HCT116 (cell line): ENCODE results near the gene TIAM2. TPM values are rescaled to one million over a fixed set of nuclear protein-coding genes. Genes with fewer than 3 reads are reported as not detected.

ENCODE experiments used
- ATAC-seq: fragments of 200-7000 bp; cut with Tn5 transposase; 2 replicates; pipeline ENCODE4 v1.9.1; 2020; ENCODE audit warnings: mild to moderate bottlenecking, moderate library complexity
- BruUV-seq: library from RNA; stranded (reverse); fragments of 400-500 nt; replicated peaks from 2 replicates; lab custom pipeline; 2021; lab: Mats Ljungman, UMichigan
- CTCF ChIA-PET: fragments of 300-600 bp; sonication (Branson Sonifier 250); formaldehyde crosslinking; loops from one replicate; lab custom pipeline; 2021; ENCODE audit warnings: antibody characterized with exemption; lab: Charles Lee
- POLR2A ChIA-PET: fragments of 300-600, 350-600 bp; sonication (Branson Sonifier 250); formaldehyde crosslinking; loops from one replicate; lab custom pipeline; 2021; ENCODE audit warnings: antibody characterized with exemption; lab: Charles Lee
- RAD21 ChIA-PET, 2 experiments: fragments of 300-600 bp; sonication (Branson Sonifier 250); formaldehyde crosslinking; loops; one replicate each; lab custom pipeline; 2023; ENCODE audit warnings: low total read pairs in 2 of 2; ENCODE audit not compliant: uncharacterized antibody in 2 of 2, unreplicated experiment in 2 of 2, low non-redundant PET in 1 of 2; lab: Charles Lee
- DNase-seq: peaks from one replicate; pipeline ENCODE4 v3.0.0-alpha.2; 2010; ENCODE audit warnings: low read depth, low spot score
- H2AFZ ChIP-seq: fragments of 200-600 bp; shearing (Covaris generic), sonication (generic); 2 replicates; pipeline ENCODE4 v1.6.1; 2017; ENCODE audit warnings: low read depth, mixed run types, mixed read lengths, antibody characterized with exemption, low read length; ENCODE audit not compliant: poor library complexity, severe bottlenecking
- H3K27ac ChIP-seq: 2 replicates; pipeline ENCODE4 v1.5.1; 2012; ENCODE audit warnings: low read depth, low read length
- H3K27me3 ChIP-seq: fragments of 200-600 bp; sonication (generic); 2 replicates; pipeline ENCODE4 v1.6.1; 2016; ENCODE audit warnings: mixed run types, low read length, mixed read lengths; ENCODE audit not compliant: insufficient read depth
- H3K36me3 ChIP-seq, 2 experiments: fragments of 200-500 bp in 1 of 2; fragments of 200-600 bp in 1 of 2; sonication (Bioruptor generic) in 1 of 2; sonication (generic) in 1 of 2; 2 replicates each; pipeline versions ENCODE4 v1.5.1 to v1.6.1; 2014 to 2016; ENCODE audit warnings: low read length in 2 of 2, inconsistent platforms in 1 of 2, mixed read lengths in 1 of 2, mixed run types in 1 of 2; ENCODE audit not compliant: insufficient read depth in 2 of 2, control insufficient read depth in 1 of 2
- H3K4me1 ChIP-seq, 2 experiments: fragments of 200-600 bp in 1 of 2; sonication (generic) in 1 of 2; 2 replicates each; pipeline versions ENCODE4 v1.5.1 to v1.6.1; 2012 to 2017; ENCODE audit warnings: low read length in 2 of 2, inconsistent platforms in 1 of 2, mild to moderate bottlenecking in 1 of 2, mixed read lengths in 1 of 2, mixed run types in 1 of 2, moderate library complexity in 1 of 2; ENCODE audit not compliant: insufficient read depth in 2 of 2, control insufficient read depth in 1 of 2
- H3K4me2 ChIP-seq: fragments of 200-600 bp; sonication (generic); 2 replicates; pipeline ENCODE4 v1.6.1; 2017; ENCODE audit warnings: mixed run types, low read length, mixed read lengths
- H3K4me3 ChIP-seq, 2 experiments: fragments of 200-600 bp in 1 of 2; sonication (generic) in 1 of 2; replicated peaks in 1 of 2; 2 replicates each; pipeline ENCODE4 v1.5.1; 2011 to 2016; ENCODE audit warnings: low read length in 2 of 2, control low read depth in 1 of 2, low read depth in 1 of 2, mild to moderate bottlenecking in 1 of 2, mixed read lengths in 1 of 2, mixed run types in 1 of 2
- H3K79me2 ChIP-seq: fragments of 200-600 bp; sonication (generic); 2 replicates; pipeline ENCODE4 v1.6.1; 2017; ENCODE audit warnings: mild to moderate bottlenecking, mixed run types, low read length, moderate library complexity, mixed read lengths; ENCODE audit not compliant: insufficient read depth
- H3K9ac ChIP-seq: fragments of 200-600 bp; sonication (generic); 2 replicates; pipeline ENCODE4 v1.6.1; 2016; ENCODE audit warnings: low read length, mixed read lengths
- H3K9me2 ChIP-seq: fragments of 200-600 bp; sonication (generic), shearing (Covaris generic); 2 replicates; pipeline ENCODE4 v1.6.1; 2017; ENCODE audit warnings: mixed run types, mild to moderate bottlenecking, moderate library complexity; ENCODE audit not compliant: insufficient read depth
- H3K9me3 ChIP-seq, 2 experiments: fragments of 200-500 bp in 1 of 2; fragments of 200-600 bp in 1 of 2; sonication (Bioruptor generic) in 1 of 2; sonication (generic) in 1 of 2; 2 replicates each; pipeline ENCODE4 v1.6.1; 2014 to 2017; ENCODE audit warnings: low read length in 2 of 2, mixed read lengths in 2 of 2, inconsistent platforms in 1 of 2, low read depth in 1 of 2, mild to moderate bottlenecking in 1 of 2, mixed run types in 1 of 2, moderate library complexity in 1 of 2; ENCODE audit not compliant: control insufficient read depth in 1 of 2, insufficient read depth in 1 of 2
- H4K20me1 ChIP-seq: fragments of 200-600 bp; sonication (generic), shearing (Covaris generic); 2 replicates; pipeline ENCODE4 v1.6.1; 2017; ENCODE audit warnings: mixed run types, mild to moderate bottlenecking, moderate library complexity; ENCODE audit not compliant: insufficient read depth
- ATF3 ChIP-seq: IDR thresholded peaks from 2 replicates; pipeline ENCODE4 v1.6.1; 2012
- CBX3 ChIP-seq: IDR thresholded peaks from 2 replicates; pipeline ENCODE4 v1.6.1; 2012; ENCODE audit warnings: low read depth
- CEBPB ChIP-seq: IDR thresholded peaks from 2 replicates; pipeline ENCODE4 v1.6.1; 2012; ENCODE audit warnings: low read depth
- EGR1 ChIP-seq: IDR thresholded peaks from 2 replicates; pipeline ENCODE4 v1.6.1; 2012; ENCODE audit warnings: low read depth
- ELF1 ChIP-seq: IDR thresholded peaks from 2 replicates; pipeline ENCODE4 v1.6.1; 2012; ENCODE audit warnings: low read depth, borderline replicate concordance
- EZH2phosphoT487 ChIP-seq: fragments of 200-600 bp; IDR thresholded peaks from 2 replicates; pipeline ENCODE4 v1.6.1; 2018; ENCODE audit warnings: antibody characterized with exemption, borderline replicate concordance
- JUND ChIP-seq: IDR thresholded peaks from 2 replicates; pipeline ENCODE4 v1.6.1; 2012
- POLR2A ChIP-seq: IDR thresholded peaks from 2 replicates; pipeline ENCODE4 v1.7.0; 2011; ENCODE audit warnings: borderline replicate concordance; ENCODE audit not compliant: insufficient read depth, insufficient read length; ENCODE audit errors: extremely low read depth
- RAD21 ChIP-seq: IDR thresholded peaks from 2 replicates; pipeline ENCODE4 v1.6.1; 2012; ENCODE audit warnings: low read depth, mild to moderate bottlenecking
- REST ChIP-seq: IDR thresholded peaks from 2 replicates; pipeline ENCODE4 v1.6.1; 2012; ENCODE audit warnings: low read depth
- SIN3A ChIP-seq: IDR thresholded peaks from 2 replicates; pipeline ENCODE4 v1.6.1; 2012; ENCODE audit warnings: low read depth
- TCF7L2 ChIP-seq: IDR thresholded peaks from 2 replicates; pipeline ENCODE4 v1.7.0; 2011; ENCODE audit warnings: borderline replicate concordance, inconsistent platforms; ENCODE audit not compliant: insufficient read depth, insufficient read length; ENCODE audit errors: extremely low read depth
- YY1 ChIP-seq: IDR thresholded peaks from 2 replicates; pipeline ENCODE4 v1.6.1; 2011; ENCODE audit warnings: low read length, low read depth, moderate library complexity, mild to moderate bottlenecking; ENCODE audit not compliant: insufficient replicate concordance; ENCODE audit errors: extremely low read depth
- ZBTB33 ChIP-seq: IDR thresholded peaks from 2 replicates; pipeline ENCODE4 v1.6.1; 2011; ENCODE audit warnings: mild to moderate bottlenecking, low read length, moderate library complexity; ENCODE audit not compliant: insufficient replicate concordance; ENCODE audit errors: extremely low read depth
- intact Hi-C: fragments of 100-400 bp; cut with micrococcal nuclease; formaldehyde crosslinking; loops from 2 replicates; pipeline ENCODE4 v1.10.0; 2022
- total RNA-seq: library from RNA; stranded (reverse); gene quantifications from one replicate; pipeline ENCODE4 v1.2.1, GENCODE V29; 2021; ENCODE audit not compliant: unreplicated experiment

TIAM2 gene
- total RNA-seq, 1 experiment from 2014 or later: 9.4 TPM

GRCh38 chr6:155047523-155047922, 52.4 kb downstream of the TIAM2 start:
- Histone ChIP-seq H3K9me3 (no peaks in the 10 kb centered on the region), H3K36me3 (no peaks in the 10 kb centered on the region), H3K4me1 (no peaks in the 10 kb centered on the region), H3K27me3 (no peaks in the 10 kb centered on the region), H4K20me1 (no peaks in the 10 kb centered on the region), H3K4me2 (no peak overlapping the region), H2AFZ (no peak overlapping the region), H3K9ac (no peak overlapping the region), H3K9me2 (no peaks in the 10 kb centered on the region), H3K27ac (no peak overlapping the region), H3K4me3 (no peak overlapping the region), H3K79me2 (no peaks in the 10 kb centered on the region)
- ChIA-PET RAD21 (no interaction called here), POLR2A (no interaction called here), CTCF (no interaction called here)
- no peak for TF ChIP-seq REST
- no peak for TF ChIP-seq CBX3
- no peak for TF ChIP-seq ELF1
- TF ChIP-seq EGR1: no peak
- TF ChIP-seq ATF3: no peak
- no peak for TF ChIP-seq POLR2A
- TF ChIP-seq ZBTB33: no peak
- TF ChIP-seq JUND: no peak
- no peak for TF ChIP-seq EZH2phosphoT487
- no peak for TF ChIP-seq RAD21
- no peak for TF ChIP-seq TCF7L2
- TF ChIP-seq YY1: no peak
- TF ChIP-seq CEBPB: no peak
- TF ChIP-seq SIN3A: no peak
- BruUV-seq: no TSS peak
- DNase-seq (no peak), ATAC-seq (no peak)
- intact Hi-C loops: no loop called here
